ENCODE data around the gene AFG3L2. TPM values are rescaled to one million over a fixed set of nuclear protein-coding genes. Genes with fewer than 3 reads are reported as not detected.

Gene AFG3L2
- total and polyA plus RNA-seq, 7 donors, result 31.4 to 56.6 (median 43.7) TPM

- no peak overlapping the region for H3K27ac ChIP-seq
- intact Hi-C loops (cut with DNase I), result no loop called here
- TF ChIP-seq, protein P1, sequence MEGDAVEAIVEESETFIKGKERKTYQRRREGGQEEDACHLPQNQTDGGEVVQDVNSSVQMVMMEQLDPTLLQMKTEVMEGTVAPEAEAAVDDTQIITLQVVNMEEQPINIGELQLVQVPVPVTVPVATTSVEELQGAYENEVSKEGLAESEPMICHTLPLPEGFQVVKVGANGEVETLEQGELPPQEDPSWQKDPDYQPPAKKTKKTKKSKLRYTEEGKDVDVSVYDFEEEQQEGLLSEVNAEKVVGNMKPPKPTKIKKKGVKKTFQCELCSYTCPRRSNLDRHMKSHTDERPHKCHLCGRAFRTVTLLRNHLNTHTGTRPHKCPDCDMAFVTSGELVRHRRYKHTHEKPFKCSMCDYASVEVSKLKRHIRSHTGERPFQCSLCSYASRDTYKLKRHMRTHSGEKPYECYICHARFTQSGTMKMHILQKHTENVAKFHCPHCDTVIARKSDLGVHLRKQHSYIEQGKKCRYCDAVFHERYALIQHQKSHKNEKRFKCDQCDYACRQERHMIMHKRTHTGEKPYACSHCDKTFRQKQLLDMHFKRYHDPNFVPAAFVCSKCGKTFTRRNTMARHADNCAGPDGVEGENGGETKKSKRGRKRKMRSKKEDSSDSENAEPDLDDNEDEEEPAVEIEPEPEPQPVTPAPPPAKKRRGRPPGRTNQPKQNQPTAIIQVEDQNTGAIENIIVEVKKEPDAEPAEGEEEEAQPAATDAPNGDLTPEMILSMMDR (IDR thresholded peaks at IDR 0.05), result no peak
- TF ChIP-seq EP300 (IDR thresholded peaks at IDR 0.05) (no peak), POLR2AphosphoS5 (IDR thresholded peaks at IDR 0.05) (no peak)
- H3K4me1 ChIP-seq, result no peaks in the 10 kb centered on the region
- H3K9me3 ChIP-seq, result no peaks in the 10 kb centered on the region
- WGBS, 2 donors, result 91 to 92% methylated on average over 18 of the region's 18 CpGs
- H3K27me3 ChIP-seq, result no peaks in the 10 kb centered on the region
- H3K4me3 ChIP-seq, result no peak overlapping the region
- no peaks in the 10 kb centered on the region for H3K36me3 ChIP-seq
- peak; percentile 53 for DNase-seq
These were observed 81.5 kb downstream of the AFG3L2 start for GRCh38 chr18:12295389-12296086.

- no peak overlapping the region for H3K27ac ChIP-seq
- no peak for TF ChIP-seq POLR2A (IDR thresholded peaks at IDR 0.05)
- no peak for TF ChIP-seq EP300 (IDR thresholded peaks at IDR 0.05)
- no peak for TF ChIP-seq POLR2AphosphoS5 (IDR thresholded peaks at IDR 0.05)
- TF ChIP-seq, protein P1 (IDR thresholded peaks at IDR 0.05), result no peak
- DNase-seq, result no peak
- H3K36me3 ChIP-seq, result no peaks in the 10 kb centered on the region
- no peak overlapping the region for H3K4me3 ChIP-seq
- H3K9me3 ChIP-seq, result no peaks in the 10 kb centered on the region
- H3K27me3 ChIP-seq, result no peaks in the 10 kb centered on the region
- intact Hi-C loops (cut with DNase I), result no loop called here
- WGBS, 2 donors, result 79 to 86% methylated on average over 11 of the region's 11 CpGs
- H3K4me1 ChIP-seq, result peaks cover 0 to 4% (median 3%) of the 10 kb centered on the region in 4 donors
These were observed 83.2 kb downstream of the AFG3L2 start for GRCh38 chr18:12293831-12294230.

DNA sequence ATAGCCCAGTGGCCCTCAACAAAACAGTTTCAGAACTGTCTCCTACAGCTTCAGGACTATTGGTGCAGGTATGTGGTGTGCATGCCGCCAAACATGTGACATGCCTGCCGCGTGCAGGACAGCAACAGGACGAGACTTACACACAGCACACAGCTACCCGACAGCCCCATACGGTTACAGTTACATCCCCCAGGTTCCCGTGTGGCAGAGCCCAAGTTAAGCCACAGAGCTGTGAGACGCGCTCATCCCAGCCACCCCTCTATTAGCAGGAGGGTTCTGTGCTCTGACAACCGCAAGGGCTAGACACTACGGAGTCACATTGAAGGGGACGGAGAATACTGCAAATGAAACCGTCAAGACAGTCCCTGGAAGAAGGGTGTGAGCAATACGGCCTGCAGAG, 85.3 kb downstream of the AFG3L2 start:
- peaks cover 0 to 23% (median 13%) of the 10 kb centered on the region in 4 donors for H3K4me1 ChIP-seq
- TF ChIP-seq POLR2AphosphoS5 (IDR thresholded peaks at IDR 0.05) (no peak), POLR2A (IDR thresholded peaks at IDR 0.05) (no peak), EP300 (IDR thresholded peaks at IDR 0.05) (no peak)
- TF ChIP-seq, protein P1 (IDR thresholded peaks at IDR 0.05), result no peak
- no peaks in the 10 kb centered on the region for H3K9me3 ChIP-seq
- peak; percentile 40 for DNase-seq
- H3K27me3 ChIP-seq, result no peaks in the 10 kb centered on the region
- no peaks in the 10 kb centered on the region for H3K36me3 ChIP-seq
- intact Hi-C loops (cut with DNase I), result no loop called here
- no peak overlapping the region for H3K27ac ChIP-seq
- no peak overlapping the region for H3K4me3 ChIP-seq
- 93% methylated on average over 14 of the region's 14 CpGs for WGBS, 2 donors

- peak; percentile 27 for DNase-seq
- Histone ChIP-seq H3K4me1 (peaks cover 0 to 23% (median 13%) of the 10 kb centered on the region in 4 donors), H3K36me3 (no peaks in the 10 kb centered on the region), H3K9me3 (no peaks in the 10 kb centered on the region), H3K4me3 (no peak overlapping the region), H3K27ac (no peak overlapping the region), H3K27me3 (no peaks in the 10 kb centered on the region)
- intact Hi-C loops (cut with DNase I), result no loop called here
- WGBS, 2 donors, result 74 to 83% methylated on average over 6 of the region's 6 CpGs
- TF ChIP-seq POLR2AphosphoS5 (IDR thresholded peaks at IDR 0.05) (no peak), EP300 (IDR thresholded peaks at IDR 0.05) (no peak), POLR2A (IDR thresholded peaks at IDR 0.05) (no peak)
- TF ChIP-seq, protein P1 (IDR thresholded peaks at IDR 0.05), result no peak
These were observed 85.9 kb downstream of the AFG3L2 start for GRCh38 chr18:12291161-12291560.

- Histone ChIP-seq H3K36me3 (no peaks in the 10 kb centered on the region), H3K4me1 (peaks cover 0 to 23% (median 13%) of the 10 kb centered on the region in 4 donors), H3K9me3 (no peaks in the 10 kb centered on the region), H3K4me3 (no peak overlapping the region), H3K27ac (no peak overlapping the region), H3K27me3 (no peaks in the 10 kb centered on the region)
- no peak for TF ChIP-seq POLR2AphosphoS5 (IDR thresholded peaks at IDR 0.05)
- TF ChIP-seq, protein P1 (IDR thresholded peaks at IDR 0.05), result no peak
- no peak for TF ChIP-seq EP300 (IDR thresholded peaks at IDR 0.05)
- no peak for TF ChIP-seq POLR2A (IDR thresholded peaks at IDR 0.05)
- intact Hi-C loops (cut with DNase I), result no loop called here
- 81 to 87% methylated on average over 2 of the region's 2 CpGs for WGBS, 2 donors
- DNase-seq, result peak; percentile 56
These were observed 86.9 kb downstream of the AFG3L2 start for GRCh38 chr18:12290086-12290485.

All from sigmoid colon (tissue), 7 donors.